Neural cell (in vitro differentiated cells): ENCODE data around the gene MYO3A. TPM values are rescaled to one million over a fixed set of nuclear protein-coding genes. Genes with fewer than 3 reads are reported as not detected.

ENCODE experiments used
- H2AFZ ChIP-seq: fragments of 200-600, 300-800 bp; sonication (generic), shearing (Covaris generic); 2 replicates; pipeline ENCODE4 v1.6.0; 2014; ENCODE audit warnings: low read depth, mild to moderate bottlenecking, antibody characterized with exemption, low read length, moderate library complexity
- H3F3A ChIP-seq: fragments of 200-600 bp; shearing (Covaris generic); 2 replicates; pipeline ENCODE4 v1.6.1; 2016; ENCODE audit warnings: mild to moderate bottlenecking, moderate library complexity, mixed read lengths, antibody characterized with exemption, low read length; ENCODE audit not compliant: insufficient read depth, poor library complexity, severe bottlenecking
- H3K27ac ChIP-seq: fragments of 200-600, 300-800 bp; sonication (generic), shearing (Covaris generic); 2 replicates; pipeline ENCODE4 v1.5.1; 2014; ENCODE audit warnings: mild to moderate bottlenecking, low read length, moderate library complexity
- H3K27me3 ChIP-seq: fragments of 300-800, 200-600 bp; sonication (generic), shearing (Covaris generic); 2 replicates; pipeline ENCODE4 v1.6.0; 2014; ENCODE audit warnings: mild to moderate bottlenecking, low read depth, low read length, moderate library complexity; ENCODE audit not compliant: insufficient read depth
- H3K36me3 ChIP-seq: fragments of 300-800, 200-600 bp; sonication (generic), shearing (Covaris generic); 2 replicates; pipeline ENCODE4 v1.5.1; 2014; ENCODE audit warnings: mild to moderate bottlenecking, antibody characterized with exemption, low read length, moderate library complexity; ENCODE audit not compliant: insufficient read depth
- H3K4me2 ChIP-seq: fragments of 300-800, 200-600 bp; sonication (generic), shearing (Covaris generic); 2 replicates; pipeline ENCODE4 v1.6.0; 2014; ENCODE audit warnings: mild to moderate bottlenecking, low read length
- H3K4me3 ChIP-seq: fragments of 300-800, 200-600 bp; sonication (generic), shearing (Covaris generic); 2 replicates; pipeline ENCODE4 v1.5.1; 2014; ENCODE audit warnings: mild to moderate bottlenecking, low read length, moderate library complexity
- H3K79me2 ChIP-seq: fragments of 200-600 bp; shearing (Covaris generic); replicated peaks from 2 replicates; pipeline ENCODE4 v1.6.0; 2014; ENCODE audit warnings: mild to moderate bottlenecking, low read length, moderate library complexity; ENCODE audit not compliant: insufficient read depth
- H3K9ac ChIP-seq: fragments of 300-800, 200-600 bp; sonication (generic), shearing (Covaris generic); 2 replicates; pipeline ENCODE4 v1.6.1; 2016; ENCODE audit warnings: mild to moderate bottlenecking, low read length, mixed read lengths
- H3K9me2 ChIP-seq: fragments of 200-600 bp; shearing (Covaris generic); 2 replicates; pipeline ENCODE4 v1.6.1; 2016; ENCODE audit warnings: mild to moderate bottlenecking, low read length, mixed read lengths; ENCODE audit not compliant: insufficient read depth
- H3K9me3 ChIP-seq: fragments of 200-600, 300-800 bp; sonication (generic), shearing (Covaris generic); 2 replicates; pipeline ENCODE4 v1.6.1; 2016; ENCODE audit warnings: mild to moderate bottlenecking, mixed run types, low read length, moderate library complexity, mixed read lengths
- H4K20me1 ChIP-seq: fragments of 200-600 bp; shearing (Covaris generic); 2 replicates; pipeline ENCODE4 v1.6.1; 2016; ENCODE audit warnings: mild to moderate bottlenecking, mixed run types; ENCODE audit not compliant: insufficient read depth
- EP300 ChIP-seq: fragments of 450-650 bp; conservative IDR thresholded peaks from 2 replicates; pipeline ENCODE4 v1.6.1; 2014; ENCODE audit warnings: antibody characterized with exemption, mild to moderate bottlenecking, moderate library complexity; ENCODE audit not compliant: poor library complexity, severe bottlenecking
- EZH2 ChIP-seq: fragments of 200-600, 300-800 bp; shearing (Covaris generic), sonication (generic); IDR thresholded peaks from 2 replicates; pipeline ENCODE4 v1.6.1; 2014; ENCODE audit warnings: antibody characterized with exemption, low read length, borderline replicate concordance, mild to moderate bottlenecking; ENCODE audit not compliant: insufficient read depth, poor library complexity, severe bottlenecking
- MXI1 ChIP-seq: fragments of 450-650 bp; conservative IDR thresholded peaks from 2 replicates; pipeline ENCODE4 v1.6.1; 2014; ENCODE audit warnings: antibody characterized with exemption, mild to moderate bottlenecking; ENCODE audit not compliant: poor library complexity, severe bottlenecking
- POLR2AphosphoS5 ChIP-seq: IDR thresholded peaks from 2 replicates; pipeline ENCODE4 v1.6.1; 2012
- RAD21 ChIP-seq: fragments of 450-650 bp; conservative IDR thresholded peaks from 2 replicates; pipeline ENCODE4 v1.6.1; 2014; ENCODE audit warnings: antibody characterized with exemption, mild to moderate bottlenecking, moderate library complexity
- SMC3 ChIP-seq: fragments of 450-650 bp; conservative IDR thresholded peaks from 2 replicates; pipeline ENCODE4 v1.6.1; 2014; ENCODE audit warnings: antibody characterized with exemption, mild to moderate bottlenecking, moderate library complexity; ENCODE audit not compliant: poor library complexity
- TAF1 ChIP-seq: IDR thresholded peaks from 2 replicates; pipeline ENCODE4 v1.6.1; 2012; ENCODE audit warnings: low read depth
- polyA plus RNA-seq: library from polyadenylated mRNA; depleted of rRNA; stranded (reverse); fragments of >200 nt; gene quantifications from 2 replicates; pipeline ENCODE4 v1.2.3, GENCODE V29; 2014
- TF ChIP-seq, protein P1 (sequence below): fragments of 450-650 bp; IDR thresholded peaks from 2 replicates; pipeline ENCODE4 v1.5.1; 2014; ENCODE audit warnings: antibody characterized with exemption, mild to moderate bottlenecking, moderate library complexity; ENCODE audit not compliant: poor library complexity, severe bottlenecking
- TF ChIP-seq, protein P2 (sequence below): IDR thresholded peaks from 2 replicates; pipeline ENCODE4 v1.6.1; 2012; ENCODE audit warnings: borderline replicate concordance

MYO3A gene
- polyA plus RNA-seq, 1 donor from 2014 or later: 4.1 TPM

DNA sequence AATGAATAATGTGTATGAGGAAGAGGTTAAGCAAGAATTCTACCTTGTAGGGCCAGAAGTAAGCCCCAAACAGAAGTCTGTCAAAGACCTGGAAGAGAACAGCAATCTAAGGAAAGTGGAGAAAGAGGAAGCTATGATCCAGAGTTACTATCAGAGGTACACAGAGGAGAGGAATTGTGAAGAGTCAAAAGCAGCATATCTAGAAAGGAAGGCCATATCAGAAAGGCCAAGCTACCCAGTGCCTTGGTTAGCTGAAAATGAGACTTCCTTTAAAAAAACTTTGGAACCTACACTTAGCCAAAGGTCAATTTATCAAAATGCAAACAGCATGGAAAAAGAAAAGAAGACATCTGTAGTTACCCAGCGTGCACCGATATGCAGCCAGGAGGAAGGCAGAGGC, 239.8 kb downstream of the MYO3A start:
- Histone ChIP-seq H3K36me3 (no peaks in the 10 kb centered on the region), H3K9ac (no peak overlapping the region), H3K27me3 (no peaks in the 10 kb centered on the region), H3K9me3 (no peaks in the 10 kb centered on the region), H3K4me3 (no peak overlapping the region), H3F3A (no peaks in the 10 kb centered on the region), H3K27ac (no peak overlapping the region), H3K4me2 (no peak overlapping the region), H3K79me2 (no peaks in the 10 kb centered on the region), H3K9me2 (no peaks in the 10 kb centered on the region), H2AFZ (no peak overlapping the region), H4K20me1 (no peaks in the 10 kb centered on the region)
- TF ChIP-seq, protein P1, sequence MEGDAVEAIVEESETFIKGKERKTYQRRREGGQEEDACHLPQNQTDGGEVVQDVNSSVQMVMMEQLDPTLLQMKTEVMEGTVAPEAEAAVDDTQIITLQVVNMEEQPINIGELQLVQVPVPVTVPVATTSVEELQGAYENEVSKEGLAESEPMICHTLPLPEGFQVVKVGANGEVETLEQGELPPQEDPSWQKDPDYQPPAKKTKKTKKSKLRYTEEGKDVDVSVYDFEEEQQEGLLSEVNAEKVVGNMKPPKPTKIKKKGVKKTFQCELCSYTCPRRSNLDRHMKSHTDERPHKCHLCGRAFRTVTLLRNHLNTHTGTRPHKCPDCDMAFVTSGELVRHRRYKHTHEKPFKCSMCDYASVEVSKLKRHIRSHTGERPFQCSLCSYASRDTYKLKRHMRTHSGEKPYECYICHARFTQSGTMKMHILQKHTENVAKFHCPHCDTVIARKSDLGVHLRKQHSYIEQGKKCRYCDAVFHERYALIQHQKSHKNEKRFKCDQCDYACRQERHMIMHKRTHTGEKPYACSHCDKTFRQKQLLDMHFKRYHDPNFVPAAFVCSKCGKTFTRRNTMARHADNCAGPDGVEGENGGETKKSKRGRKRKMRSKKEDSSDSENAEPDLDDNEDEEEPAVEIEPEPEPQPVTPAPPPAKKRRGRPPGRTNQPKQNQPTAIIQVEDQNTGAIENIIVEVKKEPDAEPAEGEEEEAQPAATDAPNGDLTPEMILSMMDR: no peak
- no peak for TF ChIP-seq MXI1
- TF ChIP-seq SMC3: no peak
- TF ChIP-seq, protein P2, sequence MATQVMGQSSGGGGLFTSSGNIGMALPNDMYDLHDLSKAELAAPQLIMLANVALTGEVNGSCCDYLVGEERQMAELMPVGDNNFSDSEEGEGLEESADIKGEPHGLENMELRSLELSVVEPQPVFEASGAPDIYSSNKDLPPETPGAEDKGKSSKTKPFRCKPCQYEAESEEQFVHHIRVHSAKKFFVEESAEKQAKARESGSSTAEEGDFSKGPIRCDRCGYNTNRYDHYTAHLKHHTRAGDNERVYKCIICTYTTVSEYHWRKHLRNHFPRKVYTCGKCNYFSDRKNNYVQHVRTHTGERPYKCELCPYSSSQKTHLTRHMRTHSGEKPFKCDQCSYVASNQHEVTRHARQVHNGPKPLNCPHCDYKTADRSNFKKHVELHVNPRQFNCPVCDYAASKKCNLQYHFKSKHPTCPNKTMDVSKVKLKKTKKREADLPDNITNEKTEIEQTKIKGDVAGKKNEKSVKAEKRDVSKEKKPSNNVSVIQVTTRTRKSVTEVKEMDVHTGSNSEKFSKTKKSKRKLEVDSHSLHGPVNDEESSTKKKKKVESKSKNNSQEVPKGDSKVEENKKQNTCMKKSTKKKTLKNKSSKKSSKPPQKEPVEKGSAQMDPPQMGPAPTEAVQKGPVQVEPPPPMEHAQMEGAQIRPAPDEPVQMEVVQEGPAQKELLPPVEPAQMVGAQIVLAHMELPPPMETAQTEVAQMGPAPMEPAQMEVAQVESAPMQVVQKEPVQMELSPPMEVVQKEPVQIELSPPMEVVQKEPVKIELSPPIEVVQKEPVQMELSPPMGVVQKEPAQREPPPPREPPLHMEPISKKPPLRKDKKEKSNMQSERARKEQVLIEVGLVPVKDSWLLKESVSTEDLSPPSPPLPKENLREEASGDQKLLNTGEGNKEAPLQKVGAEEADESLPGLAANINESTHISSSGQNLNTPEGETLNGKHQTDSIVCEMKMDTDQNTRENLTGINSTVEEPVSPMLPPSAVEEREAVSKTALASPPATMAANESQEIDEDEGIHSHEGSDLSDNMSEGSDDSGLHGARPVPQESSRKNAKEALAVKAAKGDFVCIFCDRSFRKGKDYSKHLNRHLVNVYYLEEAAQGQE: no peak
- no peak for TF ChIP-seq POLR2AphosphoS5
- TF ChIP-seq EP300: no peak
- no peak for TF ChIP-seq TAF1
- no peak for TF ChIP-seq RAD21
- no peak for TF ChIP-seq EZH2

DNA sequence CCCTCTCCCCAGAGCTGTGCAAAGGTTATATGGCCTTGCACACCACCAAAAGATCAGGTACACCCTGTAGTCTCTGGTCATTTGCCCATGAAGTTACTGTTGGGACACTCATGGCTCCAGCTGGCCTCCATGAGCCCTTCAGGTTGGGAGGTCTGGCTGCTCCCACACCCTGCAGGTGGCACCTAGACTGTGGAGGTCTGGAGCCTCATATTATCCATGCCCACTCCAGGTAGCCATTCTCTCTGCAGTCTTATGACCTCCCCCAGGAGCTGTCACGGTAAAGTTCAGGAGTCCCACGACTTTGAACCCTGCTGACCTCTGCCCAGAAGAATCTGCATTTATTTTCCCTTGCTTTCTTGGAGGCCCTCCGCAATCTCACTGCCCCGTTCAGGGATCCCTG, 243.3 kb downstream of the MYO3A start:
- Histone ChIP-seq H3K4me2 (no peak overlapping the region), H3K27ac (no peak overlapping the region), H3K4me3 (no peak overlapping the region), H3K27me3 (no peaks in the 10 kb centered on the region), H3K9me2 (no peaks in the 10 kb centered on the region), H2AFZ (no peak overlapping the region), H3F3A (no peaks in the 10 kb centered on the region), H3K9me3 (no peaks in the 10 kb centered on the region), H3K36me3 (no peaks in the 10 kb centered on the region), H3K9ac (no peak overlapping the region), H4K20me1 (no peaks in the 10 kb centered on the region), H3K79me2 (no peaks in the 10 kb centered on the region)
- TF ChIP-seq EP300: no peak
- no peak for TF ChIP-seq TAF1
- TF ChIP-seq, protein P1: no peak
- TF ChIP-seq RAD21: no peak
- no peak for TF ChIP-seq SMC3
- no peak for TF ChIP-seq POLR2AphosphoS5
- TF ChIP-seq EZH2: no peak
- TF ChIP-seq, protein P2: no peak
- no peak for TF ChIP-seq MXI1
